ENCODE measurements around the gene CTNNA2.

DNA sequence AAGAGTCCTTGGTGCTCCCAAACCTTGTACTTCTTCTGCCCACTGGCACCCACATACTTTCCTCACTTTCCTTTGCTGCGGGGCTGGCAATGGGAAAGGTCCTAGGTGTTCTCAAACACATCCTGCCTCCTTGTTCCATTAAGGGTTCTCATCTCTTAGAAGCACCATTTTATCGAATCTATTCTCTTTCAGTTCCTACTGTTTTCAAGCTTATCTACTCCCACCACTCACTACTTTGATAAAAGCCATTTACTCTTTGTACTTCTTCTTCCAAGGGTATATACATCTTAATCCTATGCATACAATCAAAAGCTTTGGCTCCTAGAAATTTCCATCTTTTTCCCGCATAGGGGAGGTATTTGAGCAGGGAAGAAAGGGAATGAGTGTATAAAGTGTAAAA lies 868.8 kb downstream of the CTNNA2 start:
- TF ChIP-seq, protein P1, sequence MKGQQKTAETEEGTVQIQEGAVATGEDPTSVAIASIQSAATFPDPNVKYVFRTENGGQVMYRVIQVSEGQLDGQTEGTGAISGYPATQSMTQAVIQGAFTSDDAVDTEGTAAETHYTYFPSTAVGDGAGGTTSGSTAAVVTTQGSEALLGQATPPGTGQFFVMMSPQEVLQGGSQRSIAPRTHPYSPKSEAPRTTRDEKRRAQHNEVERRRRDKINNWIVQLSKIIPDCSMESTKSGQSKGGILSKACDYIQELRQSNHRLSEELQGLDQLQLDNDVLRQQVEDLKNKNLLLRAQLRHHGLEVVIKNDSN (IDR thresholded peaks at IDR 0.05; ENCODE audit: borderline replicate concordance, low read depth), result no peak
- TF ChIP-seq, protein P2, sequence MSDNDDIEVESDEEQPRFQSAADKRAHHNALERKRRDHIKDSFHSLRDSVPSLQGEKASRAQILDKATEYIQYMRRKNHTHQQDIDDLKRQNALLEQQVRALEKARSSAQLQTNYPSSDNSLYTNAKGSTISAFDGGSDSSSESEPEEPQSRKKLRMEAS (IDR thresholded peaks at IDR 0.05; ENCODE audit: low read depth), result no peak
- TF ChIP-seq, protein P3, sequence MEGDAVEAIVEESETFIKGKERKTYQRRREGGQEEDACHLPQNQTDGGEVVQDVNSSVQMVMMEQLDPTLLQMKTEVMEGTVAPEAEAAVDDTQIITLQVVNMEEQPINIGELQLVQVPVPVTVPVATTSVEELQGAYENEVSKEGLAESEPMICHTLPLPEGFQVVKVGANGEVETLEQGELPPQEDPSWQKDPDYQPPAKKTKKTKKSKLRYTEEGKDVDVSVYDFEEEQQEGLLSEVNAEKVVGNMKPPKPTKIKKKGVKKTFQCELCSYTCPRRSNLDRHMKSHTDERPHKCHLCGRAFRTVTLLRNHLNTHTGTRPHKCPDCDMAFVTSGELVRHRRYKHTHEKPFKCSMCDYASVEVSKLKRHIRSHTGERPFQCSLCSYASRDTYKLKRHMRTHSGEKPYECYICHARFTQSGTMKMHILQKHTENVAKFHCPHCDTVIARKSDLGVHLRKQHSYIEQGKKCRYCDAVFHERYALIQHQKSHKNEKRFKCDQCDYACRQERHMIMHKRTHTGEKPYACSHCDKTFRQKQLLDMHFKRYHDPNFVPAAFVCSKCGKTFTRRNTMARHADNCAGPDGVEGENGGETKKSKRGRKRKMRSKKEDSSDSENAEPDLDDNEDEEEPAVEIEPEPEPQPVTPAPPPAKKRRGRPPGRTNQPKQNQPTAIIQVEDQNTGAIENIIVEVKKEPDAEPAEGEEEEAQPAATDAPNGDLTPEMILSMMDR (IDR thresholded peaks at IDR 0.05), result no peak
- TF ChIP-seq, protein P4, sequence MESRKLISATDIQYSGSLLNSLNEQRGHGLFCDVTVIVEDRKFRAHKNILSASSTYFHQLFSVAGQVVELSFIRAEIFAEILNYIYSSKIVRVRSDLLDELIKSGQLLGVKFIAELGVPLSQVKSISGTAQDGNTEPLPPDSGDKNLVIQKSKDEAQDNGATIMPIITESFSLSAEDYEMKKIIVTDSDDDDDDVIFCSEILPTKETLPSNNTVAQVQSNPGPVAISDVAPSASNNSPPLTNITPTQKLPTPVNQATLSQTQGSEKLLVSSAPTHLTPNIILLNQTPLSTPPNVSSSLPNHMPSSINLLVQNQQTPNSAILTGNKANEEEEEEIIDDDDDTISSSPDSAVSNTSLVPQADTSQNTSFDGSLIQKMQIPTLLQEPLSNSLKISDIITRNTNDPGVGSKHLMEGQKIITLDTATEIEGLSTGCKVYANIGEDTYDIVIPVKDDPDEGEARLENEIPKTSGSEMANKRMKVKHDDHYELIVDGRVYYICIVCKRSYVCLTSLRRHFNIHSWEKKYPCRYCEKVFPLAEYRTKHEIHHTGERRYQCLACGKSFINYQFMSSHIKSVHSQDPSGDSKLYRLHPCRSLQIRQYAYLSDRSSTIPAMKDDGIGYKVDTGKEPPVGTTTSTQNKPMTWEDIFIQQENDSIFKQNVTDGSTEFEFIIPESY (IDR thresholded peaks at IDR 0.05; ENCODE audit: borderline replicate concordance, low read depth), result no peak
- TF ChIP-seq RFX5 (IDR thresholded peaks at IDR 0.05; ENCODE audit: low read length), result no peak
- no peak for TF ChIP-seq EP300 (IDR thresholded peaks at IDR 0.05; ENCODE audit: borderline replicate concordance in 1 of 2, low read depth in 1 of 2, low read length in 1 of 2)
- no peak for TF ChIP-seq YY1 (IDR thresholded peaks at IDR 0.05; ENCODE audit: low read depth)
- TF ChIP-seq EZH2phosphoT487 (IDR thresholded peaks at IDR 0.05; ENCODE audit: borderline replicate concordance, low read depth), result no peak
- no peak for TF ChIP-seq JUND (IDR thresholded peaks at IDR 0.05)
- no peak for TF ChIP-seq SIN3A (IDR thresholded peaks at IDR 0.05; ENCODE audit: borderline replicate concordance, low read depth, low read length)
- TF ChIP-seq, protein P5, sequence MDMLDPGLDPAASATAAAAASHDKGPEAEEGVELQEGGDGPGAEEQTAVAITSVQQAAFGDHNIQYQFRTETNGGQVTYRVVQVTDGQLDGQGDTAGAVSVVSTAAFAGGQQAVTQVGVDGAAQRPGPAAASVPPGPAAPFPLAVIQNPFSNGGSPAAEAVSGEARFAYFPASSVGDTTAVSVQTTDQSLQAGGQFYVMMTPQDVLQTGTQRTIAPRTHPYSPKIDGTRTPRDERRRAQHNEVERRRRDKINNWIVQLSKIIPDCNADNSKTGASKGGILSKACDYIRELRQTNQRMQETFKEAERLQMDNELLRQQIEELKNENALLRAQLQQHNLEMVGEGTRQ (IDR thresholded peaks at IDR 0.05; ENCODE audit: borderline replicate concordance, low read depth, low read length), result no peak
- no peak for TF ChIP-seq GABPA (IDR thresholded peaks at IDR 0.05; ENCODE audit: low read depth)
- TF ChIP-seq NFIC (IDR thresholded peaks at IDR 0.05; ENCODE audit: borderline replicate concordance), result no peak

Data from SK-N-SH (cell line).